ENCODE data around the gene CPA5. TPM values are rescaled to one million over a fixed set of nuclear protein-coding genes. Genes with fewer than 3 reads are reported as not detected.

Gene CPA5
- total RNA-seq, 1 donor from 2014 or later: not detected

DNA sequence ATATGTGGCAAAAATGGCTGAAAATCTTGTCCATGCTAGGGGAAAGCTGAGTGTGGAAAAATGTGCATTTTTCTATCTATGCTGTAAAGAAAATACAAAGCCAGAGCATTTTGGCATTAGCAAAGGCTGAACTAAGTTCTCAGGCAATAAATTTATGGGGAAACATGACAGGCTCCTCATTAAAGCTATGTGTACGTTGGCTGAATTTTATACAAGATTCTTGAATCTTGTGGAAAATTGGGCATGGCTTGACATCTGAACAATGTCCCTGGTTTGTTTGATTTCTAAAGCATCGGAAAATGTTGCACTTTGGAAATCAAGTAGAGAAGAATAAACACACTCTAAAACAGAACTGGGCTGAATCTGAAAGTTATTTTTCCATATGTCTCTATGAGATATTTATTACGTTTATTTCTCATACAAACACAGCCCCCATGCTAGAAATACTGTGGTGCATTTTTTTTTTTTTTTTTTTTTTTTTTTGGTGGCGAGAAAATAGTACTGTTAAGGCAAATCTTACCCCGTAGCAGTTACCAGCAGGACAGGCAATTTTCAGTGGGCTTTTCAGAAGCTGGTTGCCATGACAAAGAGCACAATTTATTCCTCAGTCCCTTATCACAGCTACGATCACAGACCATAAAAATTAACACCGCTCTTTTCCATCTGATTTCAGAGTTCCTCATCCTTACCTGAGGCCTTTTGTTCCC is 52.6 kb downstream of the CPA5 start:
- no peak for DNase-seq (ENCODE audit: low read depth)

GRCh38 chr7:130397758-130398073 is 53.1 kb downstream of the CPA5 start:
- no peak for DNase-seq (ENCODE audit: low read depth)

DNA sequence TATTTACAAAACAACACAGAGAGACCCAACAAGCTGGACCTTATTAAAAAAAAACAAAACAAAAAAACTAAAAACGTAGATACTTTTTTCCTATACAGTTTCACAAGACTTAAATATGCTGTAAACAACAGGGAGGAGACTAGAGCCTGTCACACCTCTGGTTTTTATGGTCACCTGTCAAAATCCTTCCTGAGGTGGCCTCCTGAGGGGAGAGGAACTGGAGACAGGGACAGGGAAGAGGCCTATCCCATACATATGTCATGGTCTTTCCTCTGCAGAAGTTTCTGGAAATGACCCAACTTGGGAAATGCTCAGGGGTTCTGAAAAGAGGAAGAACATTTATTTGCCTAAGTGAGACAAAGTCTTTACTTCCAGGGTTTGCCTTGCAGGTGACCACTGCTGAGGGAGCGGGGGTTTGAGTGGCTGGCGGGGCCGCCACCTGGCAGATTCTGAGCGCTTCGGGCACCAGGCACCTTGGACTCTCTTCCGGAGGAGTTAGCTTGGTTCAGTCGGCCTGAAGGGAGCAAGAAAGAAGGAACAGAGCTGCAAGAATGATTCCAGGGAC is 54.0 kb downstream of the CPA5 start:
- no peak for DNase-seq (ENCODE audit: low read depth)

DNA sequence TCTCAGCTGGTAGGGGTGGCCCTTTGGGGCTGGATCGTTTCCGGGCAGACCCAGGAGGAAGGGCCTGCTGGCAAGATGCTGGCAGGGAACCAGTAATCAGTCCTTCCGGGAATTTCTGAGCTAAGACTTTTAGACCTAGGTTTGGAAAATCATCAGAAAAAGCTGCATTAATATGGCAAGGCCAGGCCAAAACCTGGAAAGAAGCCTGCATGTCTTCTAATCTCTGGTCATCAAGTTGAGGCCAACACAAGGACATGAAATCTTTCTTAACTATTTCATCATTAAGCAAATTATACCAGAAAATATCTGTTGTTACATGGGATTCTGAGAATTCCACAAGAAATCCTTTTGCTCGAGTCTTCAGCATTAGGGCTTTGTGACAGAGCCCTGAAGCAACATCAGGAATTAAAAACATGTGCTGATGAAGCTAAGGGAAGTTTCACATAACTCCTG is 55.5 kb downstream of the CPA5 start:
- no peak for DNase-seq (ENCODE audit: low read depth)

DNA sequence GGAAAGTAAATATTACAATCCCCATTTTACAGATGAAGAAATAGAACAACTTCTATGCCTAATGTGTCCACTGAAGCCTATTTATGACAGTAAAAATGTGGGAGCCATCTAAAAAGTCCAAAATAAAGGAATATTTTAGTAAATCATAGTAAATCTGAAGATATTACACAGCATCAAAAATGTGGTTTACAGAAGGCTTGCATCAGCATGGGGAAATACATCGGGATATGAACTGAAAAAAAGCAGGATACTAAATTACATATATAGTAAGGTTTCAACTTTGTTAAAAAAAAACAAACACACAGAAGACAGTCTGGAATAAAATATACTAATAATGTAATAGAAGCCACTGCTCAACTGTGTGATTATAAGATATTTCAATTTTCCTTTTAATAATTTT is 56.5 kb downstream of the CPA5 start:
- DNase-seq (ENCODE audit: low read depth): no peak

DNA sequence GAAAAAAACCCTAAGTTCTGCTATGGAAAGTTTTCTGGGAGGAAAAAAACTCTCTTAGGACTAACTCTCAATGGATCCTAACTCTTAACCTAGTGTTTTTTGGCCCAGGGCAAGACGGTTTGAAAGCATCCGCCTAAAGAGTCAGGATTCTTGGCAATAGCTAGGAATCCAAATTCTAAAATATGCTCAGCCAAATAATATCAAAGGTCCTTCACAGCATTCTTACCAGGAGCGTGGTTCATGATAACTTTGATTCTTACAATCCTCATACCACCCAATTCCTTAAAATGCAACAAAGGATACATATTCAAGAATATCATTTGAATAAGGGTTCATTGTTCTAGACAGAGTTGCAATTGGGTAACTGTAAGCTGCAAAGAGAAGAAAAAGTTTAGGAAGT is 57.0 kb downstream of the CPA5 start:
- no peak for DNase-seq (ENCODE audit: low read depth)

DNA sequence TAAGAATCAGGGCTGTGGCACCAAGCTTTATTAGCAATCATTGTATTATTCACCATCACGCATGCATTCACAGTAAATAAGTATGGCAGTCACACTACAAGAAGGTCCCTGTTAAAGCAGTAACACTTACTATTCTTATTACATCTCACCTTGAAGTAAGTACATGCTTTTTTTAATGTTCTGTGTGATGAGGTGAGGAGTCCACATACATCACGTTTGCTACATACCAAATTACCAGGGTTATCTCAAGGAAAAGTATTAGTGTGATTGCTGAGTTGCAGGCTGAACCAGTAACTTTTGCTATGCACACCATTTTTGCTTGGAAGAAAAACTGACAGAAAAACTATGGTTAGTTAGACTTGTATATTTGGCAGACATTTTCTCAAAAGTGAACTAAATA is 60.4 kb downstream of the CPA5 start:
- no peak for DNase-seq (ENCODE audit: low read depth)

- peak; percentile 56 for DNase-seq (ENCODE audit: low read depth)
Measured at GRCh38 chr7:130409067-130409711, 64.6 kb downstream of the CPA5 start.

DNA sequence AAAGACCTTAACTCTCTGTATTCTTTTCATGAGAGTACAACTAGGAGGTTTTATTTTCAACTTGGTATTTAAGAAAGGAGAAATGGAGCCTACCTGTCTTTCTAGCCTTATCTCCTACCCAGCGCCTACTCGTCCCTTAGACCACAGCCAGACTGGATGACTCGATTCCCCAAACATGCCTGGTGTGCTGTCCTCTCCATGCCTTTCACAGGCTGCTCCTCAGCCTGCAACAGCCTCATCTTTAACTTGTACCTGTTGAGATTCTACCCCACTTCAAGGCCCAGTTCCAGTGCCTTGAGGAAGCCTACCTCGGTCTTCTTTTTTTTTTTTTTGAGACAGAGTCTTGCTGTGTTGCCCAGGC is 65.1 kb downstream of the CPA5 start:
- no peak for DNase-seq (ENCODE audit: low read depth)

DNA sequence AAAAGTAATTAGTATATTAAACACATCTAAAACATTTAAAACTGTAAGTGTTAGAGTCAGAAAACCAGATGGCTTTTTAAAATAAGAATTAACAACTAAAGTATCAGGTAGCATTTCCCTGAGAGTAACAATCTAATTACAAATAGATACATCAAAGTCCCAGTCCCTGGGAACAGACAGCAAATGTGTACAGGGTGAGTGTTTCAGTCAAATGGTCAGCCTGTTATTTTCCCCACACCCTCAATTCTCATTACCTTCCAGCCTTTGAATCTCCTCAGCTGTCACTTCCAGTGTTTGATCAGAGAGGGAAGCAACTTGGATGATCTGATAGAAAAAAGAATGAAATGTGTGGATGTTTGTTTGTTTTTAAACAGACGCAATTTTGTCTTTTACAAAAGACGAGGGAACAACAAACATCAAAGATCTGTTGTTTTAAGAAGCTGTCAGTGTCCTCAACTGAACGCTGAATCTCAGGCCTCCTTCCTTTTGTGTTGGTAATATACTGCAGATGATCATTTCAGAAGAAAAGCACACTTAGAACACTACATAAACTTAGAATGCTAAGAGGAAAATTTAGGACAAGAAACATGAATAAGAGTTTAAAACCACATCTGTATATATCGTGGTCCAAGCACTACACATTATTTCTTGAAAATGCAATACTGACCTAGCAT is 66.4 kb downstream of the CPA5 start:
- DNase-seq (ENCODE audit: low read depth): no peak

DNA sequence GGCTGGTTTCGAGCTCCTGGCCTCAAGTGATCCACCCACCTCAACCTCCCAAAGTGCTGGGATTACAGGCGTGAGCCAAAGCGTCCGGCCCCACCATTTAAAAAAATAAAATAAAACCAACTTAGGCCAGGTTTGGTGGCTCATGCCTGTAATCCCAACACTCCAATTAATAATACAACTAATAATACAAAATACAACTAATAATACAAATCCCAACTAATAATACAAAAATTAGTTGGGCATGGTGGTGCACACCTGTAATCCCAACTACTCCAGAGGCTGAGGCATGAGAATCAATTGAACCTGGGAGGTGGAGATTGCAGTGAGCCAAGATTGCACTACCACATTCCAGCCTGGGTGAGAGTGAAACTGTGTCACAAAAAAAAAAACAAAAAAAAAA is 68.6 kb downstream of the CPA5 start:
- DNase-seq (ENCODE audit: low read depth): no peak

GRCh38 chr7:130415006-130415405 is 70.4 kb downstream of the CPA5 start:
- DNase-seq (ENCODE audit: low read depth): no peak

DNA sequence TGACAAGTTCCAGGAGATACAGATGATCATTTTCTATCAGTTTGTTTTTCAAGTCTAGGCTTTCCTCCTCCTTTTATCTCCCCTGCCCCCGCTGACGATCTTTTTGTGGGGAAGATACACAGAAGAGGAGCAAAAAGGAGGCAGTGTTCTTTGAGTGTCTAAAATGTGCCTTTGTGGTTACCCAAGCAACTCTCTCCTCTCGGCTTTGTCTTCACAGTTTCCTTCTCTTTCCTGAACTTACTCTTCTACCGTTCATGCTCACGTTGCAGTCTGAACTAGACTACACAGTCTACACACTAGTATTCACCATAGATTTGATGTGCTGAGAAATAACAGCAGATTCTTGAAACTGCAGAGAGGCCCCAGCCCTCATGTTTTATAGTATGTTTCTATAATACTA is 72.6 kb downstream of the CPA5 start:
- no peak for DNase-seq (ENCODE audit: low read depth)

DNA sequence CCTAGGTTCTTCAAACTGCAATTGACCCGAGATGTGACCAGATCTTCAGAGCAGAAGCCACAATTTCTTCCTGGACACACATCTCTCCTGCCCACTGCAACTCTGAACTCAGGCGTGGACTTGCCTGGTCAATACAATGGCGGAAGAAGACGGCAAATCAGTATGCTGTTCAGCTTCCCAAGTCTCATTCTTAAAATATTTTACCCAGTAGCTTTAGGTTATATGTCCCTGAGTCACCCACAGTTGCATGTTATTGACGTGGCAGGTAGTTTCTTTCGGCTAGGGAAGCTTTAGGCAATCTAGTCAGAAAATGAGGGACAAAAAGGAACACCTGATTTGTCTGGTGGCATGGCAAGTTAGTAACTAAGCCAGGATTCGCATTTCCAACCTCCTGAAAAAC is 73.7 kb downstream of the CPA5 start:
- peak; percentile 74 for DNase-seq (ENCODE audit: low read depth)

Other genes starting within 250 kb of the CPA5 start
- gene TMEM209, start 139.4 kb upstream of the CPA5 start, total RNA-seq: 8.0 and 11.4 TPM in 2 replicates
- not detected in 2 replicates for gene SSMEM1, start 137.0 kb upstream of the CPA5 start, total RNA-seq
- gene CPA2, start 78.0 kb upstream of the CPA5 start, total RNA-seq: not detected in 2 replicates
- gene CPA4, start 51.7 kb upstream of the CPA5 start, total RNA-seq: 4.7 and 22.7 TPM in 2 replicates
- gene CPA1, start 35.7 kb downstream of the CPA5 start, total RNA-seq: not detected in 2 replicates
- gene CEP41, start 96.2 kb downstream of the CPA5 start, total RNA-seq: 11.3 and 18.7 TPM in 2 replicates
- 6.1 and 66.2 TPM in 2 replicates for gene MEST, start 147.3 kb downstream of the CPA5 start, total RNA-seq